Measurements from ENCODE around the gene PIM1.

Gene PIM1

GRCh38 chr6:37137201-37138090 is 32.5 kb upstream of the PIM1 start:
- DNase-seq (ENCODE audit: low read depth), result peak; percentile 95

DNA sequence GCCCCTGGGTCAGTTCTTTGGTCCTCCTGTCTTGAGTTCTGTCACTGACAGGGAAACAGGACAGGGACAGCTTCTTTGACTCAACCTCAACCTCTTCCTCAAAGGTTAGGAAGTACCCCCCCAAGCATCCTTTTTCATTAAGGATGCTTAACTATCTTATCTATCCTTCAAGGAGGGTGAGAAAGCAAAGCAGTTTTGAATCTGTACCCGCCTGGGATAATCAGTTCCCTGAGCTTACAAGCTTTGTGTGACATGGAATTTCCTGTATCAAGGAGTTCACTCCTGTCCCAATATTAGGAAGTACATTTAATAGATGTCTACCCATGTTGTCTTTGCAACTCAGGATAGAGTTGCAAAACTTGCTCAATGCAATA is 31.1 kb upstream of the PIM1 start:
- DNase-seq (ENCODE audit: low read depth), result no peak

- no peak for DNase-seq (ENCODE audit: low read depth)
Observed at GRCh38 chr6:37139230-37139962, 30.6 kb upstream of the PIM1 start.

GRCh38 chr6:37140145-37140544 is 29.8 kb upstream of the PIM1 start:
- DNase-seq (ENCODE audit: low read depth), result no peak

DNA sequence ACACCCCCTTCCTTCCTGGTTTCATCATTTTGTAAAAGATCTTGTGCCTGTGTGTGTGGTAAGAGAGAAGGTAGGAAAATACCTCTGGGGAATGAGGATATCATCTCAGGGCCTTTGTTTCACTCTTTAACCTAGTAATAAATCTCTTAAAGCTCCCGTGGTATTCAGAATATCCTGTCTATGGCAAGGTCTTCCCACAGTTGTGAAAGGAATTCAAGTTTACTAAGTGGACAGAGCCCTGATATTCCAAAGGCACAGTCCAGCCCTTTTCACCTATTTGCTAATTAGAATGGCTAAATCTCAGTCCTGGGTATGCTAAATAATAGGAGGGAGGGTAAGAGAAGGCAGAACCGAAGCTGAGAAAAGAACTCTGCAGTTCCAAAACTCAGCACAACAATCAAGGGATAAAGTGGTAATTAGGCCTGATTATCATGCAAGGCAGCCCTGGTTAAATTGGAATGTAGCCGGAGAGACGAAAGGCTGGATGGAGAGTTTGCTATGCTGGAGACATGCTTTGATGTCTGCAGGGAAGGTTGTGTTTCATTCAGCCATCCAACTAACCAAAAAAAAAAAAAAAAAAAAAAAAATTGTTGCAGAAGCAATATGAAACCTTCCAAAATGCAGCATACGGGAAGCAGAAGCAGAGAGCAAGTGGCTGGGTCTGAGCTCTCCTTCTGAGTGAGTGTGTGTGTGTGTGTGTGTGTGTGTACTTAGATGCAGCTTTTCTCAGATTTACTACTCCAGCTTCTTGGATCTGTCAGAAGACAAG is 28.5 kb upstream of the PIM1 start:
- peak; percentile 75 for DNase-seq (ENCODE audit: low read depth)

DNA sequence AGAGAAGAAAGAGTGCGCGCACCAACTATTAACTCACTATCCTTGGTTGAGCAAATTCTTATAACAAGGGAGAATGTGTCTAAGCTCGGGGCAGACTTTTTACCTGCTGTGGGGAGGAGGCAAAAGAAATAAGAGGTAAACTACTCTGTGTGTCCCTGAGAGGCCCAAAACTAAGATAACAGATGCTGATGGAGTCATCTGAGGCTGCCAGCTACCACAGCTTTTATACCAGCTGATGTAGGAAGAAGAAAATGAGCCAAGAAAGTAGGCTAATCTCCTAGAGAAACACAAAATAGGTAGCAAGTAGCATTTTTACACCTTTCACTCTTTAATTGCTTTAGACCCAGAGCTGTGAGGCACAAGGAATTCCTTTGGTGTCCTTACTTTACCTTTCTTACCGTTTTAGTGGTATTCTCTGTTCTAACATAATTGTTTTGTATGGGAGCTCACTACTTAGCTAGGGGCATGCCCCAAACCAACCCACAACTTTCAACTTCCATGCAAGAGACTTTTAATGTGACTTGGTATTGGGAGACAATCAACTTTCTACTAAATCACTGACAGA is 27.8 kb upstream of the PIM1 start:
- DNase-seq (ENCODE audit: low read depth), result no peak

GRCh38 chr6:37143585-37143984 is 26.4 kb upstream of the PIM1 start:
- no peak for DNase-seq (ENCODE audit: low read depth)

- DNase-seq (ENCODE audit: low read depth), result no peak
Observed at GRCh38 chr6:37145443-37145842, 24.5 kb upstream of the PIM1 start.

GRCh38 chr6:37146735-37147157 is 23.2 kb upstream of the PIM1 start:
- no peak for DNase-seq (ENCODE audit: low read depth)

DNA sequence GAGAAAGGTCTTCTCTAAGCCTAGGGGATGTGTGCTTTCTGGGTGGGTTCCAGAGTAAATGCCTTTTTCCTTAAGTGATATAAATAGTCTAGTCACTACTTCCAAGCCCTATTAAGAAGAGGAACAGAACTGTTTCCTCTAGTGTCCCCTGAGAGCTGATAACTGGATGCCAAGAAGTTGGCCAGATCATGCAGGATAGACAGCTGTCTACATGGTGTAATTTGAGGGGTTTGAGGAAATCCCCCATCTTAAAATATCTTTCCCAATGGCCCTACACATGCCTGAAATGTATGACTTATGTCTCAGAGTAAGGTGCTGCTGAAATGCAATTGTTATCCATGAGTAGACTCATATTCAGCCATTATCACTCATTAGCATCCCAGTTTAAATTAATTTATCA is 20.2 kb upstream of the PIM1 start:
- no peak for DNase-seq (ENCODE audit: low read depth)

DNA sequence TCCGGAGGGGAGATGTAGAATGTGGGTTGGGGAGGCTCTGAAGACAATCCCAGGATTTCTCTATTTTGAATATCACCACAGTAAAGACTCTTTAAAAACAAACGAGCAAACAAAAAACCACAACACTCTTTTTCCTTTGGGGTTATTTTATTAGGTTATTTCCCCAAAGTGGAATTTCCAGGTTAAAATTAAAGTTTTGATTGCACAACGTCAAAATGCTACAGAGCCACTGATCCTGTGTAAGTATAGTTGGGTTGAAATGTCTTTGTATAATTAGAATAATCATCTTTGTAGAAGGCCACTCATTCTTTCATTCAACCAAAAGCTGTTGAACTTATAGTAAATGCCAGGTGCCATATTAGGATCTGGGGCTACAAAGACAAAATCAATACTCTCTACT is 19.6 kb upstream of the PIM1 start:
- DNase-seq (ENCODE audit: low read depth), result no peak

DNA sequence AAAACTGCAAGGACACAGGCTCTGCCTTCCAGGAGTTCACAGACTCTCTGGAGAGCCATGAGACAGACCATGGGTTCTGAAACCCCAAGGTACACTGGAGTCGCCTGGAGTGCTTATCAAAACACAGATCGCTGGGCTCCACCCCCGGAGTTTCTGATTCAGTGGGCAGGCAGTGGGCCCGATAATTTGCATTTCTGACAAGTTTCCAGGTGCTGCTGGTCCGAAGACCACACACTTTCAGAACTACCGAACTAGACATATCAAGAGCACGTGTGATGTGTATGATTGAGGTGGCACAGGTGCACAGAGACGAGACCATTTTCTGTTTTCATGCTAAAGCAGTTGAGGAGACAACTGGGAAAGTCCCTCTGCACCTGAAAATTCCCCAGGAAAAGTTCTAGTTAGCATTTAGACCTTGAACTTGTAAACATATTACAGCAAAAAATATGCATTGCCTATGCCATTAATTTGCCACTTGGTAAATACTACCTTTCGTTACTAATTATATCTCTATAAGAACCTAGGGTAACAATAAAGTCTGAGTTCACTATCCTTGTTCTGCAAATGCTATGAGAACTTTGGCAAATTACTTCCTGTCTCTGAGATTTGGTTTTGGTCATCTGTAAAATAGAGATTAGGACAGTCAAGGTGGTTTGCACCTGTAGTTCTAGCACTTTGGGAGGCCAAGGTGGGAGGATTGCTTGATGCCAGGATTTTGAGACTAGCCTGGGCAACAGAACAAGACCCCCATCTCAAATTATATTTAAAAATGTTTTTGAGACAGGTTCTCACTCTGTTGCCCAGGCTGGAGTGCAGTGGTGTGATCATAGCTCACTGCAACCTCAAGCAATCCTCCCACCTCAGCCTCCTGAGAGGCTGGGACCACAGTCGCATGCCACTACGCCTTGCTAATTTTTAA is 14.3 kb upstream of the PIM1 start:
- no peak for DNase-seq (ENCODE audit: low read depth)

DNA sequence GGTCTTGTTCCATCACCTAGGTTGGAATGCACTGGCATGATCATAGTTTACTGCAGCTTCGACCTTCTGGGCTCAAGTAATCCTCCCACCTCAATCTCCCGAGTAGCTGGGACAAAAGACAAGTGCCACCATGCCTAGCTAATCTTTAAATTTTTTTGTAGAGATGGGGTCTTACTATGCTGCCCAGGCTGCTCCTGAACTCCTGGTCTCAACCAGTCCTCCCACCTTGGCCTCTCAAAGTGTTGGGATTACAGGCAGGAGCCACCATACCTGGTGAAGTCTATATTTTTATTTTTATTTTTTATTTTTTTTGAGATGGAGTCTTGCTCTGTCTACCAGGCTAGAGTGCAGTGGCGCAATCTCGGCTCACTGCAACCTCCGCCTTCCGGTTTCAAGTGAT is 11.4 kb upstream of the PIM1 start:
- no peak for DNase-seq (ENCODE audit: low read depth)

DNA sequence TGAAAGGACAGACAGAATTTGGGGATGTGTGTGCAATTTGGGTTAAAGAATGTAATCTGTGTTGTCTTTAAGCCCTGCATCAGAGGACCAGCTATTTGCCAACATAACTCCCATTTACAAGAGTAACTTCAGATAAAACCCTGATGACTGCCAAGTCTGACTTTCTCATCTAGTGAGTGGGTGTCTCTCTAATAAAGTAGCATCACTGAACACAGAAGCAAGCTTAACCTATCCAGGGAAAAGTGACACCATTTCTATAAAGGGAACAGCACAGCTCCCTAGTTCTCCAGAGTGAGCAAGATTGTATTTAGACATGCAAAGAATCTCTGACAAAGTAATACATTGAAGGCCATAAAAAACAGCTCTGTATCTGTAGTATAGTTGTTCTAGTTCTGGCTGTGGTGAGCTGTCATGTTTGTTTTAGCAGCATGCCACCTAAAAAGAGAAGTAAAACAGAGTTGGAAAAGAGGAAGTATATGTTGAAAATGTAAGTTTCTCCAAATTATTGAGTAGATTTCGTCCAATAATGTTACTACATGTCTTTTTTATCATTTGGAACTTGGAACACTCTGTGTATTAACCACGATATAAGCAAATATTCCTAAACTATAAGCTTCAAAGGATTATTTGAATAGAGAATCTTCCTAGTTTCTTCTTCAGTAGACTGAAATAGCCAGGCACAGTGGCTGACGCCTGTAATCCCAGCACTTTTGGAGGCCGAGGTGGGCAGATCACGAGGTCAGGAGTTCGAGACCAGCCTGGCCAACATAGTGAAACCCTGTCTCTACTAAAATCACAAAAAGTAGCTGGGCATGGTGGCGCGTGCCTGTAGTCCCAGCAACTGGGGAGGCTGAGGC is 8.8 kb upstream of the PIM1 start:
- DNase-seq (ENCODE audit: low read depth), result no peak

- no peak for DNase-seq (ENCODE audit: low read depth)
Observed at GRCh38 chr6:37162740-37163139, 7.2 kb upstream of the PIM1 start.

DNA sequence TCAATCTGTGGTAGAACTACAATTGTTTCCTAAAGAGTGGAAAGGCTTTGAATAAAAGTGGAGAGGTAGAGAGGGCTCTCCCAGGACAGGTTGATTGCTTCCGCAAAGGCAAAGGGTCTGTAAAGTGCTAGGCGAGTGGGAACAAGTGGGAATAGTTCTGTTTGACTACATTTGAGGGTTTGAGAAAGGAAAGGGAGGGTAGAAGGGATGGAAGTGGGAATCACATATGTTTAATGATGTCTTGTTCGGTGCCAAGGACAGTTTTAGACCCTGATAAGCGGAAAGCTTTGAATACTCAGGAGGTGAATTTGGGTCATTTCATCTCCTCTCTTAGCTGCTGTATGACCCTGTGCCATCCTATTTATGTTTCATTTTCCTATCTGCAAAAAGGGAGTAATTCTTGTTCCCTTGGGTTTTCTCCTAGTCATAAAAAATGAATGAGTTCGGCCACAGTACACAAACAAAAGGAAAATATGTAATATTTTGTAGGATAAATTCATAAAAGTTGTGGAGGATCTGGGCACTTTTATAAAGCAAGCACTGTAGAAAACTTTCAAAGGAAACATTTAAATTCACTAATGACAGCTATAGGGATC is 1.7 kb upstream of the PIM1 start:
- DNase-seq (ENCODE audit: low read depth), result no peak

- no peak for DNase-seq (ENCODE audit: low read depth)
Observed at GRCh38 chr6:37168811-37169495, 999 bp upstream of the PIM1 start.

DNA sequence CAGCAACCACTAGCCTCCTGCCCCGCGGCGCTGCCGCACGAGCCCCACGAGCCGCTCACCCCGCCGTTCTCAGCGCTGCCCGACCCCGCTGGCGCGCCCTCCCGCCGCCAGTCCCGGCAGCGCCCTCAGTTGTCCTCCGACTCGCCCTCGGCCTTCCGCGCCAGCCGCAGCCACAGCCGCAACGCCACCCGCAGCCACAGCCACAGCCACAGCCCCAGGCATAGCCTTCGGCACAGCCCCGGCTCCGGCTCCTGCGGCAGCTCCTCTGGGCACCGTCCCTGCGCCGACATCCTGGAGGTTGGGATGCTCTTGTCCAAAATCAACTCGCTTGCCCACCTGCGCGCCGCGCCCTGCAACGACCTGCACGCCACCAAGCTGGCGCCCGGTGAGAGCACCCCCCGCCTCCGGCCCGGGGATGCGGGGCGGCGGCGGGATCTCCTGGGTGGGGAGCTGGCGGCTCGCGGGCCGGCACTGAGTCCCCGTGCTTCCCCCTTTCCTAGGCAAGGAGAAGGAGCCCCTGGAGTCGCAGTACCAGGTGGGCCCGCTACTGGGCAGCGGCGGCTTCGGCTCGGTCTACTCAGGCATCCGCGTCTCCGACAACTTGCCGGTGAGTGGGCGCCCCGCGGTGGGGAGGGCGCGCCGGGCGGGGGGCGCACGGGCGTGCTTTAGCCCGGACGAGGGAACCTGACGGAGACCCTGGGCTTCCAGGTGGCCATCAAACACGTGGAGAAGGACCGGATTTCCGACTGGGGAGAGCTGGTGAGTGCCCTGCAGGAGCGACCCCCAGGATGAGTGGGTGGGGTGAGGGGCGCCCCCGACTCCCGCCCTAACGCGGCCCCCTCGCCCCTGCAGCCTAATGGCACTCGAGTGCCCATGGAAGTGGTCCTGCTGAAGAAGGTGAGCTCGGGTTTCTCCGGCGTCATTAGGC is 585 bp downstream of the PIM1 start:
- no peak for DNase-seq (ENCODE audit: low read depth)
